A549 (cell line): Measurements from ENCODE around the gene ADAM10. TPM values are rescaled to one million over a fixed set of nuclear protein-coding genes. Genes with fewer than 3 reads are reported as not detected.

Experiments used
- polyA plus RNA-seq, 4 experiments: library from polyadenylated mRNA; depleted of rRNA in 3 of 4; stranded (reverse); fragments of >200 nt; fragmentation: RNase III in 1 of 4; extraction: RNeasy Plus Mini Kit Qiagen cat#74134 plus additional on column Dnase treatment in 1 of 4; gene quantifications; 2 replicates in 3 of 4; 3 replicates in 1 of 4; pipeline ENCODE4 v1.2.3, GENCODE V29; 2011 to 2017
- small RNA-seq, 6 experiments: library from RNA; depleted of rRNA; stranded (forward); fragments of <200 nt; gene quantifications; one replicate each; pipeline ENCODE3, GENCODE V24; 2012

The ADAM10 gene
- polyA plus RNA-seq, 2 of the 4 experiments (the other 2 are of a cell fraction), result 200 to 210 TPM

Small RNAs within 50 kb of the gene (small RNA-seq; reads per million reads assigned to genes)
- 0 to 0.04 (median 0) reads per million in 6 experiments for gene AC091046.1
- gene RF00012, result 0 reads per million in 6 experiments

Other genes with a start within 250 kb of the ADAM10 start
- 4.8 and 7.0 TPM in 2 replicates for gene MINDY2, start 21.6 kb upstream of the ADAM10 start, polyA plus RNA-seq (2011; rRNA removed)
- 4.7 to 4.9 TPM (median 4.7 TPM) in 3 replicates for gene MINDY2, start 21.6 kb upstream of the ADAM10 start, polyA plus RNA-seq (2017; fragmentation: RNase III; extraction: RNeasy Plus Mini Kit Qiagen cat#74134 plus additional on column Dnase treatment)
- gene SLTM, start 184.0 kb upstream of the ADAM10 start, polyA plus RNA-seq (2011; rRNA removed), result 89.0 and 93.5 TPM in 2 replicates
- 133 to 138 TPM (median 133 TPM) in 3 replicates for gene SLTM, start 184.0 kb upstream of the ADAM10 start, polyA plus RNA-seq (2017; fragmentation: RNase III; extraction: RNeasy Plus Mini Kit Qiagen cat#74134 plus additional on column Dnase treatment)
- 42.7 and 46.9 TPM in 2 replicates for gene RNF111, start 238.0 kb upstream of the ADAM10 start, polyA plus RNA-seq (2011; rRNA removed)
- gene RNF111, start 238.0 kb upstream of the ADAM10 start, polyA plus RNA-seq (2017; fragmentation: RNase III; extraction: RNeasy Plus Mini Kit Qiagen cat#74134 plus additional on column Dnase treatment), result 21.8 to 25.5 TPM (median 25.0 TPM) in 3 replicates